Panc1 (cell line): ENCODE data around the gene AMHR2.

Experiments
- POLR2AphosphoS5 ChIP-seq: IDR thresholded peaks from 2 replicates; pipeline ENCODE4 v1.6.1; 2012; ENCODE audit warnings: mild to moderate bottlenecking, low read depth, low read length, moderate library complexity
- REST ChIP-seq, 2 experiments: IDR thresholded peaks; 2 replicates each; pipeline ENCODE4 v1.6.1; 2011 to 2012; ENCODE audit warnings: low read depth in 2 of 2, control low read depth in 1 of 2, low read length in 1 of 2, mild to moderate bottlenecking in 1 of 2, moderate library complexity in 1 of 2; ENCODE audit not compliant: insufficient read depth in 1 of 2
- TF ChIP-seq, protein P1 (sequence below): fragments of 450-650 bp; IDR thresholded peaks from 2 replicates; pipeline ENCODE4 v1.5.1; 2017; ENCODE audit warnings: mild to moderate bottlenecking

GRCh38 chr12:53443955-53444354 lies 20.3 kb downstream of the AMHR2 start:
- TF ChIP-seq REST (IDR thresholded peaks at IDR 0.05; ENCODE audit: insufficient read depth in 1 of 2, low read depth in 2 of 2, low read length in 1 of 2) = no peak
- TF ChIP-seq, protein P1, sequence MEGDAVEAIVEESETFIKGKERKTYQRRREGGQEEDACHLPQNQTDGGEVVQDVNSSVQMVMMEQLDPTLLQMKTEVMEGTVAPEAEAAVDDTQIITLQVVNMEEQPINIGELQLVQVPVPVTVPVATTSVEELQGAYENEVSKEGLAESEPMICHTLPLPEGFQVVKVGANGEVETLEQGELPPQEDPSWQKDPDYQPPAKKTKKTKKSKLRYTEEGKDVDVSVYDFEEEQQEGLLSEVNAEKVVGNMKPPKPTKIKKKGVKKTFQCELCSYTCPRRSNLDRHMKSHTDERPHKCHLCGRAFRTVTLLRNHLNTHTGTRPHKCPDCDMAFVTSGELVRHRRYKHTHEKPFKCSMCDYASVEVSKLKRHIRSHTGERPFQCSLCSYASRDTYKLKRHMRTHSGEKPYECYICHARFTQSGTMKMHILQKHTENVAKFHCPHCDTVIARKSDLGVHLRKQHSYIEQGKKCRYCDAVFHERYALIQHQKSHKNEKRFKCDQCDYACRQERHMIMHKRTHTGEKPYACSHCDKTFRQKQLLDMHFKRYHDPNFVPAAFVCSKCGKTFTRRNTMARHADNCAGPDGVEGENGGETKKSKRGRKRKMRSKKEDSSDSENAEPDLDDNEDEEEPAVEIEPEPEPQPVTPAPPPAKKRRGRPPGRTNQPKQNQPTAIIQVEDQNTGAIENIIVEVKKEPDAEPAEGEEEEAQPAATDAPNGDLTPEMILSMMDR = no peak
- TF ChIP-seq POLR2AphosphoS5 = no peak; the same call in 1 of the 2 replicates
